Measurements from ENCODE around the gene SLC38A11. TPM values are rescaled to one million over a fixed set of nuclear protein-coding genes. Genes with fewer than 3 reads are reported as not detected.
"Not testable (repeated sequence)": the region's sequence is repeated elsewhere in the genome, so short reads cannot be mapped to it uniquely, and the experiment has no call there.

Gene SLC38A11
- total RNA-seq, 1 experiment from 2014 or later = not detected

GRCh38 chr2:164866381-164866780 is 88.9 kb downstream of the SLC38A11 start:
- DNase-seq (ENCODE audit: low read depth); in situ Hi-C loops (cut with HindIII; ENCODE audit: low pct_unique_long_range_greater_than_20kb, low sequenced_read_pairs): not testable (repeated sequence)

DNA sequence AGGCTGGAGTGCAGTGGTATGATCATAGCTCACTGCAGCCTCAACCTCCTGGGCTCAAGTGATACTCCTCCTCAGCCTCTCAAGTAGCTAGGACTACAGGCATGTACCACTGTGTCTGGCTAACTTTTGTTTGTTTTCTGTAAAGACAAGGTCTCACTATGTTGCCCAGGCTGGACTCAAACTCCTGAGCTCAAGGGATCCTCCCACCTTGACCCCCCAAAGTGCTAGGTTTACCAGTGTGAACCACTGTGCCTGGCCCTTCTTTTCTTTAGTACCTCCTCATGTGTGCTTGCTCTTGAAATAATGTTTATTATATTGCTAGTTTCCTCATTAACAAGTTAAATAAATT is 94.7 kb downstream of the SLC38A11 start:
- no peak for DNase-seq (ENCODE audit: low read depth)
- in situ Hi-C loops (cut with HindIII; ENCODE audit: low pct_unique_long_range_greater_than_20kb, low sequenced_read_pairs) = no loop called here

DNA sequence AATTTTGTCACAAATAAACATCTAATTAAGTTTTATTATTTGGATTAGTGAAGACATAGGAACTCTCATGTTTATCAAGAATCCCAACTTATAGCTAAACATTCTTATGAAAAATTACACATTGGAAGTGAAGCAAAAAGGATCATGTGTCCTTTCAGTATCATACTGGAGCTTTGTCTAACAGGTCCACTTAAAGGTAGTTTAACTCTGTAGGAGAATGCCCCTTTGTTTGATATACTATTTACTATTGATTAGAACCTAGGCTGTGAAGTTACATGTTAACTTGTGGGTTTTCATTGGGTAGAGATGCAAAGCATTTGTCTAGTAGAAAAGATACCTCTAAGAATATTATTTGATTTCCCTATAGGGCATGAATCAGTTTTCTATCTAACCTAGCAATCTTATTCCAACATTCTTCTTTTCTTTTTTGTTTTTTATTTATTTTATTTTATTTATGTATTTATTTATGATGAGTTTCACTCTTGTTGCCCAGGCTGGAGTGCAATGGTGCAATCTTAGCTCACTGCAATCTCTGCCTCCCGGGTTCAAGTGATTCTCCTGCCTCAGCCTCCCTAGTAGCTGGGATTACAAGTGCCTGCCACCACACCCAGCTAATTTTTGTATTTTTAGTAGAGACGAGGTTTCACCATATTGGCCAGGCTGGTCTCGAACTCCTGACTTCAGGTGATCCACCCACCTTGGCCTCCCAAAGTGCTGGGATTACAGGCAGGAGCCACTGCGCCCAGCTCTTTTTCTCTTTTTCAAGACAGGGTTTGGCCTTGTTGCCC is 95.2 kb downstream of the SLC38A11 start:
- in situ Hi-C loops (cut with HindIII; ENCODE audit: low pct_unique_long_range_greater_than_20kb, low sequenced_read_pairs) = not testable (repeated sequence)

DNA sequence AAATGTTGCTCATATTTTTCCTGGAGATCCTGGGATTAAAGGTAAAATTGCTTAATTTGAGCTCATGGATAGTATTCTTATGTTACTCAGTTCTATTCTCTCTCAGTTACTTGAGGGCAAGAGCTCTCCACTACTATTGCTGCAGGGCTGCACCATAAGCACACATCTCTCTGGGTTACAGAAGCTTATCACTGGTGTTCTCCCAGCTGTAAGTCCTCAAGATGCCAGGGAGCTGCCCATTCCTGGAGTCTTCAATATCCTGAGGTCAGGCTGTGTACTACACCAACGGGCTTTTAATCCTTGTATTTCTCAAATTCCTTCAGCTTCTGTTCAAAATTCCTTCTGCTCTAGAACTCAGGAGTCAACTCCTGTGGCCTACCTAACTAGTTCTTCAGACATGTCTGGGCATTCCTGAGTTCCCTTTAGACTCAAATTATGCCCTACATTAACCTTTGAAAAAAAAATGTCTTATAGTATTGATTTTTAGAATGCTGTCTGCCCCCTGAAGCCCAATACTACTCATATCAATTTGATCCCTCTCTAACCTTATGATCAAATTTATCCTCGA is 96.0 kb downstream of the SLC38A11 start:
- DNase-seq (ENCODE audit: low read depth) = no peak
- in situ Hi-C loops (cut with HindIII; ENCODE audit: low pct_unique_long_range_greater_than_20kb, low sequenced_read_pairs) = no loop called here

More for the DNA sequence above, 95.2 kb downstream of the SLC38A11 start:
- not testable (repeated sequence) for DNase-seq (ENCODE audit: low read depth)

DNA sequence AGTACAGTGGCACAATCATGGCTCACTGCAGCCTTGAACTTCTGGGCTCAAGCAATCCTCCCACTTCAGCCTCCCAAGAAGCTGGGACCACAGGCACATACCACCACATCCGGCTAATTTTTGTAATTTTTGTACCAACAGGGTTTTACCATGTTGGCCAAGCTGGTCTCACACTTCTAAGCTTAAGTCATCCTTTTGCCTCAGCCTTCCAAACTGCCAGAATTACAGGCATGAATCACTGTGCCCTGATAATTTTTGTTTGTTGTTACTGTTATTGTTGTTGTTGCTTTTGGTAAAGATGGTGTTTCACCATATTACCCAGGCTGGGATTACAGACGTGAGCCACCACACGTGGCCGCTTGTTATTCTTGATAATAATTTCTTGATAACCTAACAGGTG is 103.2 kb downstream of the SLC38A11 start:
- DNase-seq (ENCODE audit: low read depth) = no peak
- in situ Hi-C loops (cut with HindIII; ENCODE audit: low pct_unique_long_range_greater_than_20kb, low sequenced_read_pairs) = no loop called here

- DNase-seq (ENCODE audit: low read depth) = no peak
- in situ Hi-C loops (cut with HindIII; ENCODE audit: low pct_unique_long_range_greater_than_20kb, low sequenced_read_pairs) = no loop called here
Observed at GRCh38 chr2:164850235-164850634, 105.1 kb downstream of the SLC38A11 start.

- DNase-seq (ENCODE audit: low read depth) = no peak
- in situ Hi-C loops (cut with HindIII; ENCODE audit: low pct_unique_long_range_greater_than_20kb, low sequenced_read_pairs) = no loop called here
Observed at GRCh38 chr2:164849506-164849905, 105.8 kb downstream of the SLC38A11 start.

DNA sequence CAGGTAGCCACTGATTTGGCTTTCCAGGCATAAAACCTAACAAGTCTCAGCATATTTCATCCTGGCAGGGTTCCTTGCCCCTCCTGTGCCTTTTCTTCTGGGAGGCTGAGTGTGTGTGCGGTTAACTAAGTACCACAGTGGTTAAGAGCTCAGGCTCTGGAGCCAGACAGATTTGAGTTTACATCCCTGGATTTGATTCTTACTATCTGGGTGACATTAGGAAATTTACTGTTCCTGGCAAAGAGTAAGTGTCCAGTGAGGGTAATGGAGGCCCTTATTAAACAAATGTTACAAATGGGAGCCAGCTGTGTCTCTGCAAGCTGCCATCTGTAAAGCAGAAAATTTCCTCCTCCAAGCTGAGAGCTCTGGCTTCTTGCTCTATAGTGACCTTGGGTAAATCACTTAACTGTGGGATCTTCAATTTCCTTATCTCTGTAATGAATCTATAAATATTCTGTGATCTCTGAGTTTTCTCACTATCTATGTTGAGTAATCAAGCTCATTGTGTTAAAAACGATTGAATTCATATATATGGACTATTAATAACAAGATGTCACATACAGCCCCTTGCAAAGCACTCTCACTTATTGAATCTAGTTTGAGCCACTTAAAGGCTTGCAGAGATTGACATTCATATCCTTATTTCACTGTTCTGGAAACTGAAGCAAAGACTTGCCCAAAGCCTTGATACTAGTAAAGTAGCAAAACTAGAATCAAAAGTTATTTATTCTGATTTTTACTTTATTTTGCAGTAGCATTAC is 107.2 kb downstream of the SLC38A11 start:
- DNase-seq (ENCODE audit: low read depth) = no peak
- in situ Hi-C loops (cut with HindIII; ENCODE audit: low pct_unique_long_range_greater_than_20kb, low sequenced_read_pairs) = no loop called here

GRCh38 chr2:164847291-164847690 is 108.0 kb downstream of the SLC38A11 start:
- no peak for DNase-seq (ENCODE audit: low read depth)
- in situ Hi-C loops (cut with HindIII; ENCODE audit: low pct_unique_long_range_greater_than_20kb, low sequenced_read_pairs) = no loop called here

- no peak for DNase-seq (ENCODE audit: low read depth)
- in situ Hi-C loops (cut with HindIII; ENCODE audit: low pct_unique_long_range_greater_than_20kb, low sequenced_read_pairs) = no loop called here
Observed at GRCh38 chr2:164846276-164846675, 109.0 kb downstream of the SLC38A11 start.

Other genes starting within 250 kb of the SLC38A11 start
- 4.1 and 16.4 TPM in 2 replicates for gene COBLL1, start 113.7 kb downstream of the SLC38A11 start, total RNA-seq (2014; rRNA removed; shearing (Covaris generic); ENCODE audit: low replicate concordance)
- gene SCN3A, start 248.5 kb upstream of the SLC38A11 start, total RNA-seq (2014; rRNA removed; shearing (Covaris generic); ENCODE audit: low replicate concordance) = 0.14 and 0.24 TPM in 2 replicates

Measured in Caki2 (cell line).